GM10266 (cell line): Measurements from ENCODE around the gene TSR3.

Experiments used
- DNase-seq: peaks from one replicate; pipeline ENCODE4 v3.0.0; 2012; ENCODE audit errors: extremely low spot score
- CTCF ChIP-seq: IDR thresholded peaks from 2 replicates; pipeline ENCODE4 v1.5.1; 2012; ENCODE audit warnings: mild to moderate bottlenecking, low read depth; ENCODE audit not compliant: control insufficient read depth, insufficient read depth; ENCODE audit errors: missing control alignments

The TSR3 gene

GRCh38 chr16:1314399-1315068, 37.1 kb downstream of the TSR3 start:
- no peak for TF ChIP-seq CTCF
- DNase-seq, result no peak

- TF ChIP-seq CTCF, result no peak
- DNase-seq, result no peak
Observed at GRCh38 chr16:1313721-1314369, 37.8 kb downstream of the TSR3 start.

- TF ChIP-seq CTCF, result no peak
- DNase-seq, result no peak
Observed at GRCh38 chr16:1312903-1313302, 38.8 kb downstream of the TSR3 start.

- no peak for TF ChIP-seq CTCF
- DNase-seq, result no peak
Observed at GRCh38 chr16:1312467-1312816, 39.2 kb downstream of the TSR3 start.

- no peak for TF ChIP-seq CTCF
- DNase-seq, result no peak
Observed at GRCh38 chr16:1311738-1312466, 39.8 kb downstream of the TSR3 start.

- TF ChIP-seq CTCF, result no peak
- no peak for DNase-seq
Observed at GRCh38 chr16:1311212-1311737, 40.4 kb downstream of the TSR3 start.

- no peak for DNase-seq
Observed at GRCh38 chr16:1310832-1311200, 40.9 kb downstream of the TSR3 start.

More at GRCh38 chr16:1310832-1311200, 40.9 kb downstream of the TSR3 start:
- TF ChIP-seq CTCF, result no peak
